K562 (cell line): ENCODE data around the gene KBTBD13. TPM values are rescaled to one million over a fixed set of nuclear protein-coding genes. Genes with fewer than 3 reads are reported as not detected.

Experiments used
- BMI1 ChIP-seq: fragments of 150-350 bp; IDR thresholded peaks from 2 replicates; pipeline ENCODE4 v1.6.1; 2014; ENCODE audit warnings: low read length
- ERF ChIP-seq: fragments of 450-650 bp; formaldehyde crosslinking; IDR thresholded peaks from 2 replicates; pipeline ENCODE4 v1.4.0; 2020; ENCODE audit warnings: mild to moderate bottlenecking, mixed read lengths
- FOS ChIP-seq: IDR thresholded peaks from 3 replicates; pipeline ENCODE4 v1.6.1; 2011; ENCODE audit not compliant: insufficient read length; ENCODE audit errors: extremely low read depth
- MCM2 ChIP-seq: fragments of 450-650 bp; IDR thresholded peaks from 2 replicates; pipeline ENCODE4 v1.6.1; 2017; ENCODE audit warnings: low read depth, mild to moderate bottlenecking
- MTA1 ChIP-seq: fragments of 450-650 bp; IDR thresholded peaks from 2 replicates; pipeline ENCODE4 v1.6.1; 2017; ENCODE audit warnings: borderline replicate concordance
- NFYB ChIP-seq: IDR thresholded peaks from 2 replicates; pipeline ENCODE4 v1.6.1; 2011; ENCODE audit warnings: mild to moderate bottlenecking, moderate library complexity; ENCODE audit not compliant: insufficient read length; ENCODE audit errors: extremely low read depth
- NR1H2 ChIP-seq: sonication (generic); formaldehyde crosslinking; IDR thresholded peaks from 2 replicates; pipeline ENCODE4 v1.4.0; 2020; ENCODE audit warnings: mild to moderate bottlenecking, missing genetic modification reagents
- RBM14 ChIP-seq: fragments of 200-400 bp; formaldehyde crosslinking; IDR thresholded peaks from 2 replicates; pipeline ENCODE4 v1.6.1; 2018; ENCODE audit warnings: low read depth, mild to moderate bottlenecking, low read length, moderate library complexity, borderline replicate concordance; ENCODE audit not compliant: insufficient read depth
- RBM25 ChIP-seq: fragments of 200-400 bp; formaldehyde crosslinking; IDR thresholded peaks from 2 replicates; pipeline ENCODE4 v1.6.1; 2018; ENCODE audit warnings: low read length, low read depth, moderate library complexity; ENCODE audit not compliant: severe bottlenecking
- ZNF263 ChIP-seq: sonication (generic); formaldehyde crosslinking; IDR thresholded peaks from 2 replicates; pipeline ENCODE4 v1.8.0; 2022; ENCODE audit warnings: mild to moderate bottlenecking, missing genetic modification reagents, borderline replicate concordance
- polyA plus RNA-seq, 8 experiments: library from polyadenylated mRNA; depleted of rRNA in 4 of 8; stranded (reverse) in 5 of 8; unstranded in 3 of 8; fragments of >200 nt; fragmentation: Nextera tagmentation in 2 of 8; fragmentation: Illumina TruSeq in 1 of 8; extraction: Ambion mirVana in 2 of 8; extraction: Trizol in 1 of 8; gene quantifications; 2 replicates each; pipeline versions ENCODE4 v1.2.1 to v1.2.3, GENCODE V29; 2011 to 2014; ENCODE audit warnings: inconsistent platforms in 1 of 8, missing spikeins in 1 of 8
- total RNA-seq, 7 experiments: library from RNA; depleted of rRNA in 6 of 7; stranded (reverse); fragments of >200 nt in 6 of 7; fragmentation: Illumina TruSeq in 2 of 7; extraction: Trizol in 2 of 7; gene quantifications; 2 replicates each; pipeline versions ENCODE4 v1.2.1 to v1.2.3, GENCODE V29; 2011 to 2021; ENCODE audit warnings: low replicate concordance in 1 of 7
- TF ChIP-seq, protein P1 (sequence below), 2 experiments: IDR thresholded peaks; 2 replicates each; pipeline ENCODE4 v1.6.1; 2011; ENCODE audit warnings: borderline replicate concordance in 1 of 2, control low read depth in 1 of 2, low read depth in 1 of 2, low read length in 1 of 2, mild to moderate bottlenecking in 1 of 2, mixed read lengths in 1 of 2, moderate library complexity in 1 of 2; ENCODE audit not compliant: insufficient read depth in 1 of 2, insufficient read length in 1 of 2, poor library complexity in 1 of 2, severe bottlenecking in 1 of 2; ENCODE audit errors: extremely low read depth in 1 of 2
- TF ChIP-seq, protein P2 (sequence below): fragments of 450-650 bp; IDR thresholded peaks from 2 replicates; pipeline ENCODE4 v1.6.1; 2016
- TF ChIP-seq, protein P3 (sequence below): sonication (generic); formaldehyde crosslinking; IDR thresholded peaks from 2 replicates; pipeline ENCODE4 v1.8.0; 2022; ENCODE audit warnings: mild to moderate bottlenecking, missing genetic modification reagents
- TF ChIP-seq, protein P4 (sequence below), 2 experiments: IDR thresholded peaks in 1 of 2; conservative IDR thresholded peaks in 1 of 2; 2 replicates each; pipeline ENCODE4 v1.6.1; 2016; ENCODE audit warnings: low read depth in 2 of 2, mild to moderate bottlenecking in 1 of 2, missing compliant biosample characterization in 1 of 2, missing genetic modification characterization in 1 of 2, moderate library complexity in 1 of 2
- TF ChIP-seq, protein P5 (sequence below): sonication (generic); formaldehyde crosslinking; IDR thresholded peaks from 2 replicates; pipeline ENCODE4 v1.8.0; 2022; ENCODE audit warnings: mild to moderate bottlenecking, missing genetic modification reagents
- TF ChIP-seq, protein P6 (sequence below): sonication (generic); formaldehyde crosslinking; IDR thresholded peaks from 2 replicates; pipeline ENCODE4 v1.9.0; 2022; ENCODE audit warnings: mild to moderate bottlenecking, missing genetic modification reagents

The KBTBD13 gene
- total and polyA plus RNA-seq, 9 of the 15 experiments (the other 6 are each of a cell fraction or from before 2014, with no cell fraction given): 0.07 to 0.13 (median 0.10) TPM; not detected in 3

DNA sequence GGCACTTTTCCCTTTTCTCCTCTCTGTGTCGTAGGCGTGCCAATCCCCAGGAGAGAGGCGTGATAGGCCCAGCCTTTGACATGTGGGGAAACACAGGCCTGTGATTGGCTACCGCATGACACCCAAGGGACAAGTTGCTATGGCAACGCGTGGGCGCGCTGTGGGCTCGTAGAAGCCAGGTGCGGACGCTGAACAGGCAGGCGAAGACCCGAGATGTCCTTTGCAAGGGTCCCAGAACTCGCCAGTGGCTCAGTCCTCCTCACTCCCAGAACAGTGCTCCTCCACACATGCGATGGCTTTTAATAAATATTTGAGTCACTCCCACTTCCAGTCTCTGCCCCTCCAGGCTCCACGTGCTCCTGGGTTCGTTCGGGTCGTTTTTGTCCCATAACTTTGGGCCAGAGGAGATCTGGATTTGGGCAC is 27.1 kb upstream of the KBTBD13 start (continued):
- TF ChIP-seq MCM2 (no peak), BMI1 (peak; percentile 92), FOS (peak; percentile 88), RBM25 (peak; percentile 94), RBM14 (no peak), NFYB (peak; percentile 95), ERF (no peak), MTA1 (no peak), ZNF263 (CRISPR knock-in tag) (peak; percentile 70; the same call in 1 of the 2 replicates), NR1H2 (CRISPR knock-in tag) (no peak)
- TF ChIP-seq, protein P1, sequence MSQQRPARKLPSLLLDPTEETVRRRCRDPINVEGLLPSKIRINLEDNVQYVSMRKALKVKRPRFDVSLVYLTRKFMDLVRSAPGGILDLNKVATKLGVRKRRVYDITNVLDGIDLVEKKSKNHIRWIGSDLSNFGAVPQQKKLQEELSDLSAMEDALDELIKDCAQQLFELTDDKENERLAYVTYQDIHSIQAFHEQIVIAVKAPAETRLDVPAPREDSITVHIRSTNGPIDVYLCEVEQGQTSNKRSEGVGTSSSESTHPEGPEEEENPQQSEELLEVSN (IDR thresholded peaks at IDR 0.05; ENCODE audit: borderline replicate concordance in 1 of 2, extremely low read depth in 1 of 2, insufficient read depth in 1 of 2, insufficient read length in 1 of 2, low read depth in 1 of 2, low read length in 1 of 2, poor library complexity in 1 of 2, severe bottlenecking in 1 of 2): peak; percentile 41 to 82
- TF ChIP-seq, protein P2, sequence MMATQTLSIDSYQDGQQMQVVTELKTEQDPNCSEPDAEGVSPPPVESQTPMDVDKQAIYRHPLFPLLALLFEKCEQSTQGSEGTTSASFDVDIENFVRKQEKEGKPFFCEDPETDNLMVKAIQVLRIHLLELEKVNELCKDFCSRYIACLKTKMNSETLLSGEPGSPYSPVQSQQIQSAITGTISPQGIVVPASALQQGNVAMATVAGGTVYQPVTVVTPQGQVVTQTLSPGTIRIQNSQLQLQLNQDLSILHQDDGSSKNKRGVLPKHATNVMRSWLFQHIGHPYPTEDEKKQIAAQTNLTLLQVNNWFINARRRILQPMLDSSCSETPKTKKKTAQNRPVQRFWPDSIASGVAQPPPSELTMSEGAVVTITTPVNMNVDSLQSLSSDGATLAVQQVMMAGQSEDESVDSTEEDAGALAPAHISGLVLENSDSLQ: peak; percentile 92
- TF ChIP-seq, protein P3, sequence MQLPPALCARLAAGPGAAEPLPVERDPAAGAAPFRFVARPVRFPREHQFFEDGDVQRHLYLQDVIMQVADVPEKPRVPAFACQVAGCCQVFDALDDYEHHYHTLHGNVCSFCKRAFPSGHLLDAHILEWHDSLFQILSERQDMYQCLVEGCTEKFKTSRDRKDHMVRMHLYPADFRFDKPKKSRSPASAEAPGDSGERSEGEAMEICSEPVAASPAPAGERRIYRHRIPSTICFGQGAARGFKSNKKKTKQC (CRISPR knock-in tag): no peak
- TF ChIP-seq, protein P4, sequence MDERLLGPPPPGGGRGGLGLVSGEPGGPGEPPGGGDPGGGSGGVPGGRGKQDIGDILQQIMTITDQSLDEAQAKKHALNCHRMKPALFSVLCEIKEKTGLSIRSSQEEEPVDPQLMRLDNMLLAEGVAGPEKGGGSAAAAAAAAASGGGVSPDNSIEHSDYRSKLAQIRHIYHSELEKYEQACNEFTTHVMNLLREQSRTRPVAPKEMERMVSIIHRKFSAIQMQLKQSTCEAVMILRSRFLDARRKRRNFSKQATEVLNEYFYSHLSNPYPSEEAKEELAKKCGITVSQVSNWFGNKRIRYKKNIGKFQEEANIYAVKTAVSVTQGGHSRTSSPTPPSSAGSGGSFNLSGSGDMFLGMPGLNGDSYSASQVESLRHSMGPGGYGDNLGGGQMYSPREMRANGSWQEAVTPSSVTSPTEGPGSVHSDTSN (CRISPR knock-in tag; IDR thresholded peaks at IDR 0.05; ENCODE audit: low read depth): no peak
- TF ChIP-seq, protein P4 (tag; conservative IDR thresholded peaks at IDR 0.05; ENCODE audit: low read depth): peak; percentile 50; the same call in 1 of the 2 replicates
- TF ChIP-seq, protein P5, sequence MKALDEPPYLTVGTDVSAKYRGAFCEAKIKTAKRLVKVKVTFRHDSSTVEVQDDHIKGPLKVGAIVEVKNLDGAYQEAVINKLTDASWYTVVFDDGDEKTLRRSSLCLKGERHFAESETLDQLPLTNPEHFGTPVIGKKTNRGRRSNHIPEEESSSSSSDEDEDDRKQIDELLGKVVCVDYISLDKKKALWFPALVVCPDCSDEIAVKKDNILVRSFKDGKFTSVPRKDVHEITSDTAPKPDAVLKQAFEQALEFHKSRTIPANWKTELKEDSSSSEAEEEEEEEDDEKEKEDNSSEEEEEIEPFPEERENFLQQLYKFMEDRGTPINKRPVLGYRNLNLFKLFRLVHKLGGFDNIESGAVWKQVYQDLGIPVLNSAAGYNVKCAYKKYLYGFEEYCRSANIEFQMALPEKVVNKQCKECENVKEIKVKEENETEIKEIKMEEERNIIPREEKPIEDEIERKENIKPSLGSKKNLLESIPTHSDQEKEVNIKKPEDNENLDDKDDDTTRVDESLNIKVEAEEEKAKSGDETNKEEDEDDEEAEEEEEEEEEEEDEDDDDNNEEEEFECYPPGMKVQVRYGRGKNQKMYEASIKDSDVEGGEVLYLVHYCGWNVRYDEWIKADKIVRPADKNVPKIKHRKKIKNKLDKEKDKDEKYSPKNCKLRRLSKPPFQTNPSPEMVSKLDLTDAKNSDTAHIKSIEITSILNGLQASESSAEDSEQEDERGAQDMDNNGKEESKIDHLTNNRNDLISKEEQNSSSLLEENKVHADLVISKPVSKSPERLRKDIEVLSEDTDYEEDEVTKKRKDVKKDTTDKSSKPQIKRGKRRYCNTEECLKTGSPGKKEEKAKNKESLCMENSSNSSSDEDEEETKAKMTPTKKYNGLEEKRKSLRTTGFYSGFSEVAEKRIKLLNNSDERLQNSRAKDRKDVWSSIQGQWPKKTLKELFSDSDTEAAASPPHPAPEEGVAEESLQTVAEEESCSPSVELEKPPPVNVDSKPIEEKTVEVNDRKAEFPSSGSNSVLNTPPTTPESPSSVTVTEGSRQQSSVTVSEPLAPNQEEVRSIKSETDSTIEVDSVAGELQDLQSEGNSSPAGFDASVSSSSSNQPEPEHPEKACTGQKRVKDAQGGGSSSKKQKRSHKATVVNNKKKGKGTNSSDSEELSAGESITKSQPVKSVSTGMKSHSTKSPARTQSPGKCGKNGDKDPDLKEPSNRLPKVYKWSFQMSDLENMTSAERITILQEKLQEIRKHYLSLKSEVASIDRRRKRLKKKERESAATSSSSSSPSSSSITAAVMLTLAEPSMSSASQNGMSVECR (CRISPR knock-in tag): 0 out of 2 replicates have a peak, but pooled peaks have one; percentile 40
- TF ChIP-seq, protein P6, sequence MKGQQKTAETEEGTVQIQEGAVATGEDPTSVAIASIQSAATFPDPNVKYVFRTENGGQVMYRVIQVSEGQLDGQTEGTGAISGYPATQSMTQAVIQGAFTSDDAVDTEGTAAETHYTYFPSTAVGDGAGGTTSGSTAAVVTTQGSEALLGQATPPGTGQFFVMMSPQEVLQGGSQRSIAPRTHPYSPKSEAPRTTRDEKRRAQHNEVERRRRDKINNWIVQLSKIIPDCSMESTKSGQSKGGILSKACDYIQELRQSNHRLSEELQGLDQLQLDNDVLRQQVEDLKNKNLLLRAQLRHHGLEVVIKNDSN (CRISPR knock-in tag): peak; percentile 97
